ENCODE results near the gene RPE65. TPM values are rescaled to one million over a fixed set of nuclear protein-coding genes. Genes with fewer than 3 reads are reported as not detected.
A peak's percentile ranks its signal among the peaks of the same experiment; 100 is the strongest.
"Not testable (repeated sequence)": the region's sequence is repeated elsewhere in the genome, so short reads cannot be mapped to it uniquely, and the experiment has no call there.

RPE65 gene
- total and polyA plus RNA-seq, 7 donors: not detected

DNA sequence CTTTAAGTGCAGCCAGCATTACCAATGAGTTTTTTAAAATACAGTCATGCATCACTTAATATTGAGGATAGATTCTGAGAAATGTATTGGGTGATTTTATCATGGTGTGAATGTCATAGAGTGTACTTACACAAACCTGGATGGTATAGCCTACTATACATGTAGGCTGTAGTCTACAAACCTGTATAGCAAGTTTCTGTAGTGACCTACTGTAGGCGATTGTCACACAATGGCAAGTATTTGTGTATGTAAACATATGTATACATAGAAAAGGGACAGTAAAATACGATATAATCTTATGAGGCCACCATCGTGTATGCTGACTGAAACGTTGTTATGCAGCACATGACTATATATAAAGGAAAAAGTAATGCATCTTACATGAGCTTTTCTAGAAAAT is 48.2 kb downstream of the RPE65 start:
- TF ChIP-seq CTCF (IDR thresholded peaks at IDR 0.05): no peak
- DNase-seq: no peak
- WGBS, 3 donors: 60 to 73% (median 69%) methylated on average over 4 of the region's 4 CpGs
- no peak for ATAC-seq
- Histone ChIP-seq H3K36me3 (ENCODE audit: insufficient read depth in 1 of 2, low read depth in 1 of 2) (no peaks in the 10 kb centered on the region), H3K4me3 (no peak overlapping the region), H3K27ac (no peak overlapping the region), H3K9me3 (no peaks in the 10 kb centered on the region), H3K27me3 (ENCODE audit: insufficient read depth in 3 of 3, low read length in 2 of 3) (no peaks in the 10 kb centered on the region), H3K4me1 (no peaks in the 10 kb centered on the region)
- intact Hi-C loops (cut with DNase I): no loop called here

DNA sequence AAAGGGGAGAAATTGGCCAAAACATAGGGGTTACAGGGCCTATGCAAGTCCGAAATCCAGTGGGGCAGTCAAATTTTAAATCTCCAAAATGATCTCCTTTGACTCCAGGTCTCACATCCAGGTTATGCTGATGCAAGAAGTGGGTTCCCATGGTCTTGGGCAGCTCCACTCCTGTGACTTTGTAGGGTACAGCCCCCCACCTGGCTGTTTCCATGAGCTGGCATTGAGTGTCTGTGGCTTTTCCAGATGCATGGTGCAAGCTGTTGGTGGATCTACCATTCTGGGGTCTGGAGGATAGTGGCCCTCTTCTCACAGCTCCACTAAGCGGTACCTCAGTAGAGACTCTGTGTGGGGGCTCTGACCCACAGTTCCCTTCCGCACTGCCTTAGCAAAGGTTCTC is 54.2 kb downstream of the RPE65 start:
- WGBS, 3 donors: 94 to 98% (median 97%) methylated on average over 3 of the region's 3 CpGs
- ATAC-seq; intact Hi-C loops (cut with DNase I); H3K4me3 ChIP-seq; H3K4me1 ChIP-seq; H3K27me3 ChIP-seq (ENCODE audit: insufficient read depth in 3 of 3, low read length in 2 of 3); H3K36me3 ChIP-seq (ENCODE audit: insufficient read depth in 1 of 2, low read depth in 1 of 2); H3K9me3 ChIP-seq; H3K27ac ChIP-seq; DNase-seq: not testable (repeated sequence)

DNA sequence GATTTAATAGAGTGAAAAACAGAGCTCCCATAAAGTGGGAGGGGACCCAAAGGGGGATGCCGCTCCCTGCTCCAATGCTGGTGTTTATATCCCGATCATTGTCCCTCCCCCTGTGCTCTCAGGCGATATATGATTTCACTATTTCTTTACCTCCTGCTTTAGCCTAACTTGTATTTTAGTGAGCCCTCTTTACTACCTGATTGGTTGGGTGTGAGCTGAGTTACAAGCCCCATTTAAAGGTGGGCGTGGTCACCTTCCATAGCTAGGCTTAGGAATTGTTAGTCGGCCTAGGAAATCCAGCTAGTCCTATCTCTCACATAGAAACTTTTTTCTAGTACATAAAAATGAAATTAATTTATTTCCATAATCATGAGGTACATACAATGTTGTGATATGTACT is 57.3 kb downstream of the RPE65 start:
- 90 to 98% (median 90%) methylated on average over 5 of the region's 5 CpGs for WGBS, 3 donors
- H3K4me3 ChIP-seq; H3K36me3 ChIP-seq (ENCODE audit: insufficient read depth in 1 of 2, low read depth in 1 of 2); DNase-seq; H3K9me3 ChIP-seq; intact Hi-C loops (cut with DNase I); ATAC-seq; H3K27ac ChIP-seq; H3K27me3 ChIP-seq (ENCODE audit: insufficient read depth in 3 of 3, low read length in 2 of 3); H3K4me1 ChIP-seq: not testable (repeated sequence)

GRCh38 chr1:68385798-68386524 is 63.8 kb downstream of the RPE65 start:
- intact Hi-C loops (cut with DNase I); DNase-seq; H3K27me3 ChIP-seq (ENCODE audit: insufficient read depth in 3 of 3, low read length in 2 of 3); ATAC-seq; H3K4me3 ChIP-seq; H3K36me3 ChIP-seq (ENCODE audit: insufficient read depth in 1 of 2, low read depth in 1 of 2); H3K27ac ChIP-seq; H3K9me3 ChIP-seq: not testable (repeated sequence)
- WGBS, 3 donors: 92 to 94% (median 93%) methylated on average over 9 of the region's 10 CpGs
- H3K4me1 ChIP-seq: peaks cover 15% of the 10 kb centered on the region

GRCh38 chr1:68384872-68385411 is 64.8 kb downstream of the RPE65 start:
- intact Hi-C loops (cut with DNase I): loop anchor here in 1 of 2 donors (1.0 kb wide), 1 partner anchor 268 kb away; no protein-coding TSS in a partner anchor
- no peaks in the 10 kb centered on the region for H3K36me3 ChIP-seq (ENCODE audit: insufficient read depth in 1 of 2, low read depth in 1 of 2)
- ATAC-seq: peak; percentile 37 to 65 (median 44)
- 77 to 86% (median 81%) methylated on average over 2 of the region's 2 CpGs for WGBS, 3 donors
- H3K9me3 ChIP-seq: no peaks in the 10 kb centered on the region
- H3K27me3 ChIP-seq (ENCODE audit: insufficient read depth in 3 of 3, low read length in 2 of 3): no peaks in the 10 kb centered on the region
- peaks cover 15% of the 10 kb centered on the region for H3K4me1 ChIP-seq
- peak overlapping the region; percentile 58 for H3K27ac ChIP-seq
- no peak for TF ChIP-seq CTCF (IDR thresholded peaks at IDR 0.05)
- no peak for DNase-seq
- no peak overlapping the region for H3K4me3 ChIP-seq

DNA sequence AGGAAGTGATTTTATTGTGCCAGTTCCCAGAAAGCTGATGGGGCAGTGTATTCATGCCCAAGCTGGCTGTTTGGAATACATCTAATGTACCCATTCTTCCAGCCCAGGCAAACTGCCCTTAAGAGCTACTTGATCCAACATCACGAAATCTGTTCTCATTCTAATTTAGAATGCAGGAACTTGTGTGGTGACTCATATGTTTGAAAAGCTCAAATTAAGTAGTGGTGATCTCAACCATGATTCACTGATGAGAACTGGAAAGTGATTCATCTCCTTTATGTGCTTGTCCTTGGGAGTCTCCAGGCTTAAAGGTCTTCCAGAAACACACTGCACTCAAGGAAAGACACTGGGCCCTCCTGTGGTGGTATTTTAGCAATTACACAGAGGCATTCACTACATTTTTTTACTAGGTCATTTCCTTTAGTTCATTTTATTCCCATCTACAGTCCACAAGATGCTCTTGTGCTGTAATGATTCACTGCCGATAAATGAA is 65.4 kb downstream of the RPE65 start:
- 31 to 44% (median 38%) methylated on average over 2 of the region's 2 CpGs for WGBS, 3 donors
- no peak overlapping the region for H3K4me3 ChIP-seq
- intact Hi-C loops (cut with DNase I): loop anchor here in 1 of 2 donors (1.0 kb wide), 1 partner anchor 267 kb away; no protein-coding TSS in a partner anchor
- peak overlapping the region; percentile 58 for H3K27ac ChIP-seq
- no peaks in the 10 kb centered on the region for H3K36me3 ChIP-seq (ENCODE audit: insufficient read depth in 1 of 2, low read depth in 1 of 2)
- TF ChIP-seq CTCF (IDR thresholded peaks at IDR 0.05): peak; percentile 33
- DNase-seq (no peak), ATAC-seq (peak; percentile 91 to 98 (median 98))
- H3K4me1 ChIP-seq: peaks cover 15% of the 10 kb centered on the region
- H3K9me3 ChIP-seq: no peaks in the 10 kb centered on the region
- no peaks in the 10 kb centered on the region for H3K27me3 ChIP-seq (ENCODE audit: insufficient read depth in 3 of 3, low read length in 2 of 3)

Data from psoas muscle (tissue), 8 donors.